Measurements from ENCODE around the gene TMEM273.

Gene TMEM273, protein sequence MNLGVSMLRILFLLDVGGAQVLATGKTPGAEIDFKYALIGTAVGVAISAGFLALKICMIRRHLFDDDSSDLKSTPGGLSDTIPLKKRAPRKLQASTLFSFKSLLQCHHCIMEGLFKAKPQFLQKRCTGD

DNA sequence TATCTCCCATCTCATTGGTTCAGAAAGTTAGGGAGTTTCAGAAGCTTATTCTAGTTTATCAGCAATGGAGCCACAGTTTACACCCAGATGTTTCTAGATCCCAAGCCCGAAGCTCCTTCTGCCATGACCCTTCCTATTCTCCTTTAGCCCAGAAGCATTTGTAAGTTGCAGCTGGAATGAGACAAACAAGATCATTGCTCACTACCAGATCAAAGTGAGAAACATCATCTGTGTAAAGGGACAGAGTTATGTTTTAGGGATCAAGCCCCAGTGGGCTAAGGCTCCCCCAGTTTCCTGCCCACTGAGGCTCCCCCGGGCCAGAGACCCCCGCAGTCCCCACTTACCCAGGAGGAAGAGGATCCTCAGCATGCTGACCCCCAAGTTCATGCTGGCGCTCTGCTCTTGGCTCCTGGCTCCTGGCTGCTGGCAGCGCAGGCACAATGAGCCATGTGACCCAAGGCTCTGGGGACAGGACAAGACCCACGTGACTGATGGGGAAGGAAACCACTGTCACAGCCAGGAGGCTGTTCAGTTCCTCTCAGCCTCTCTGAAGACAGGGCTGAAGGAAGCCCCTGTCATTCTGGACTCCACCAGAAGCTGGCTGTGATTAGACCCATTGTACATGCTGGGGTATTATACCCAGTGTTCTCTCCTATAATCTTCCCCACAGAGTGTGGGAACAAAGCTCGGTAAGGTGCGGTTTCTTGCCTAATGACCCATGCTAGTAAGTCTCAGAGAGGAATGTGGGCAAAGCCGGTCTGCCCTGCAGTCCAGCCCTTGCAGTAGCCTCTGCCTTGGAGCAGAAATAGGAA is at the start of gene TMEM273:
Gene TMEM273 (minus strand): TSS at position 442 of the 812 bp plus-strand sequence. CDS start 55 bp downstream, at position 387.
- TF ChIP-seq GATA3 (IDR thresholded peaks at IDR 0.05; ENCODE audit: low read depth, low read length) = no peak
- TF ChIP-seq GATA2 (IDR thresholded peaks at IDR 0.05; ENCODE audit: low read depth, low read length) = no peak

DNA sequence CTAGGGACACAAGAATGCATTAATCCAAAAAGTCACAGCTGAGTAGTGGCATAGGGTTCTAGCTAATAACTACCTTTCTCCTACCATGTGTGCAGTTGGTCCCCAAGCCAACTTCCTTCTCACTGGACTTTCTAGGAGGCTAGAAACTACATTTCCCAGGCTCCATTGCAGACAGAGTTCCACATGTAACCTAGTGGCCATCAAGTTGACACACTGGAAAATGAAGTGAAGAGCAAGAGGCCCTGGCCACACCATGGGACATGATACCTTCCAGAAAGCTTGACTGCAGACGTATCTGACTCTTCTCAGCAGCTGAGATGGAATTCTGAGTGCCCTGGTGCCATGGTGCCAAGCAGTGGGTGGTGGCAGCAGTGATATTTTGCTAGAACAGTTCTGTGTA is 49.8 kb upstream of the TMEM273 start:
- TF ChIP-seq GATA3 (IDR thresholded peaks at IDR 0.05; ENCODE audit: low read depth, low read length) (no peak), GATA2 (IDR thresholded peaks at IDR 0.05; ENCODE audit: low read depth, low read length) (no peak)

DNA sequence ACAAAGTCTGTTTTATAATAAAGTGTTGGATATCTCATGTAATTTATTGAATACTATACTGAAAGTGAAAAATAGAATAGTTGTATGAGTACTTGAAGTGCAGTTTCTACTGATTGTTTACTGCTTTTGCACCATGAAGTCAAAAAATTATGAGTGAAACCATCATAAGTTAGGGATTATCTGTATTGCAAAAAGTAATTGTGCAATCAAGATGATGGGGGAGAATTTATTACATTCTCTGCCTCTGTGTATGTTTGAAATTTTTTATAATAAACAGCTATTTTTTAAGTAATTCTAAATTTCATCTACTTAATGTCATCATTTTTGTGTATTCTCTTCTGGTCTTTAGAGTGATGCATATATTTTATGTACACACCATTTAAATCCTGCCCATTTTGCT is 47.2 kb upstream of the TMEM273 start:
- TF ChIP-seq GATA2 (IDR thresholded peaks at IDR 0.05; ENCODE audit: low read depth, low read length) (no peak), GATA3 (IDR thresholded peaks at IDR 0.05; ENCODE audit: low read depth, low read length) (no peak)

DNA sequence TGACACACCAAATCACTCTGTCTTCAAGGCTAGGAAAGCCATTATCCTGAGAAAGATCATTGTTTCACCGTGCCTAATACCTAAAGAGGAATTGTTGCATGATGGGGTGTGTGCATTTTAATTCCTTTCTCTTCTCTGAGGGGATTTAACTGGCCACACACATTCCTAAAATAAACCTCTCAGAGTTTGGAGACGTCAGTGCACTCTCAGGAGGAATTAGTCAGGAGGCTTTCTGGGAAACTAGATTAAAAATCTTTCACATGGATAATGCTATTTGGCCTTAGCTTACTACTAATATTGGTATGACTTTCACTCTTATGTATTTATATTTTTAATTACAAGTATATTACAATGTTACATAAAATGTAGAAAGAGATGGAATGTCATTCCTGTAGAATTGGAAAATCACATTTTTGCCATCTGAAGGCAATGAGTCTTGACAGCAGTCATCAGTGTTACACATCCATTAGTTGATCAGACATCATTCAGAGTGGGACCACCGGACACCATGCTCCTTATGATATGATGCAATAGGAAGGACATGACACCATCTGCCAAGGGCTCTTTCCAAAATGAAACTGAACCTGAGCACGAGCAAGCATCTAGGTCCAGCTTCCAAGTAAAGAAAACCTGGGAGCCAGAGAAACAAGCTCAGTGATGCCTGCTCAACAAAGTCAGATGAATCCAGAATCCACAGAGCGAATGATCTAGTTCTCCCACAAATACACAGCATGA is 43.1 kb upstream of the TMEM273 start:
- TF ChIP-seq GATA3 (IDR thresholded peaks at IDR 0.05; ENCODE audit: low read depth, low read length) (no peak), GATA2 (IDR thresholded peaks at IDR 0.05; ENCODE audit: low read depth, low read length) (no peak)

DNA sequence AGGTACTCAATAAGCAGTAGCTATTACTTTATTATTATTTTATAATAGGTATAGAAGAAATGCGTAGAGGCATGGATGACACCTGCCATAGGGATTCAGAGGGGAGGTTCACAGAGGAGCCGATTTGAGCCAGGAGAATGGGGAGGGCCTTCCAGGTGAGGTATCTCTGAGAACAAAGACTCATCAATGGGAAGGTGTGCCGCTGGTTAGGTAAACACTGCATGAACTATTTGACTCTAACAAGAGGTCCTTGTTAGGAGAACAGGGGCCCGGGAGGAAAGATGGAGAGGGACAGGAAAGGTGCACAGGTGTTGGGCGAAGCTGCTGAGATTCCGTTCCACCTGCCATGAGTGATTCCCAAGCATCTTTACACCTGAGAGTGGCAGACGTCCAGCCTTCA is 41.8 kb upstream of the TMEM273 start:
- no peak for TF ChIP-seq GATA2 (IDR thresholded peaks at IDR 0.05; ENCODE audit: low read depth, low read length)
- no peak for TF ChIP-seq GATA3 (IDR thresholded peaks at IDR 0.05; ENCODE audit: low read depth, low read length)

DNA sequence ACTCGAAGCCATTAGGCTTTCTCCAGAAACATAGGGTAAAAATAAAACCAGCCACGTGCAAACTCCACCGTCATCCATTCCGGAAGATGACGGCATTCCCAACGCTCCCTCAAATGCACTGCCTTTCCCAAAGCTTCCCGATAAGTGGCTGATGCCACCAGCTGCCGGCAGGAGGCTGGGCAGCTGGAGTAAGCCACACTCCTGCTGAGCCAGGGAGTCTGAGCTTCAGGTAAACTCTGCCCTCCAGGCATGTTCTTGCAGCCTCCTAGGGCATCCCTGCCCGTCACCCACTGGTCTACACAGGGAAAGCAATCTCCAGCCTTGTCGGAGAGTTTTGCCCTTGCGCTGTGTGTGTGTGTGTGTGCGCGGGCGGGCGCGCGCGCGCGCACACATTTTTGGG is 40.5 kb upstream of the TMEM273 start:
- TF ChIP-seq GATA3 (IDR thresholded peaks at IDR 0.05; ENCODE audit: low read depth, low read length) (no peak), GATA2 (IDR thresholded peaks at IDR 0.05; ENCODE audit: low read depth, low read length) (no peak)

DNA sequence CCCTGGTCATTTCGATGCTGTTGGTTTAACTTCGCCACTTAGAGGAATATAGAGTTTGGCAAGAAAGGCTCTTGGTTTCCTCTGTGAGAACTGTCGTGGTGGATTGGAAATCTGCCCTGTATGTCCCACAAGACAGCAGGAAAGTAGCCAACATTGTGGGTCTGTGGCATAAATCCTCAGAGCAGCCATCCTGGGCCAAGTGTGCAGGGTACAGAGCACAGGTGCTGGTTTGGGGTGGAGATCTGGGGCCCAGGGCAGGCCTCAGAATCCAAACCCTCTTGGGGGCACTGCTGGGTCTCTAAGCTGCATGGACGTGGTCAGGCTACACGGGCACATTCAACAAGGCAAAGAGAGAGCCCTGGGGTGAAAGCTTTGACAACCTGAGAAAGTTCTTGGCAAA is 39.2 kb upstream of the TMEM273 start:
- TF ChIP-seq GATA2 (IDR thresholded peaks at IDR 0.05; ENCODE audit: low read depth, low read length) (no peak), GATA3 (IDR thresholded peaks at IDR 0.05; ENCODE audit: low read depth, low read length) (no peak)

DNA sequence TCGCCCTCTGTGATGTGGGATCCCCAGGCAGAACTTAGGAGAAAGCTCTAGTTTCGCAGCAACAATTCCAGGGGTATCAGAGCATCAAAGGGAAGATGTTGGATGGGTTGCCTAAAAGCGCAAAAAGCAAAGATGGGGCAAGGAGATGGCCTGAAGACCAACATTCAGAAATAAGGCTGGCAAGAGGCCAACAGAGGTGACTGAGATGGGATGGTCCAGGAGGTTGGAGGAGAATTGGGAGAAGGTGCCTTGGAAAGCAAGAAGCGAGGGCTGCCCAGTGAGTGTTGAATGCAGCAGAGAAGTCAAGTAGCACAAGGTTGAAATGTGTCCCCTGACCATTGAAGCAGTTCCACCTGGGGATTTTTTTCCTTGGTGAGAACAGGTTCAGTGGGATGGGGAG is 38.4 kb upstream of the TMEM273 start:
- no peak for TF ChIP-seq GATA3 (IDR thresholded peaks at IDR 0.05; ENCODE audit: low read depth, low read length)
- TF ChIP-seq GATA2 (IDR thresholded peaks at IDR 0.05; ENCODE audit: low read depth, low read length) = no peak

DNA sequence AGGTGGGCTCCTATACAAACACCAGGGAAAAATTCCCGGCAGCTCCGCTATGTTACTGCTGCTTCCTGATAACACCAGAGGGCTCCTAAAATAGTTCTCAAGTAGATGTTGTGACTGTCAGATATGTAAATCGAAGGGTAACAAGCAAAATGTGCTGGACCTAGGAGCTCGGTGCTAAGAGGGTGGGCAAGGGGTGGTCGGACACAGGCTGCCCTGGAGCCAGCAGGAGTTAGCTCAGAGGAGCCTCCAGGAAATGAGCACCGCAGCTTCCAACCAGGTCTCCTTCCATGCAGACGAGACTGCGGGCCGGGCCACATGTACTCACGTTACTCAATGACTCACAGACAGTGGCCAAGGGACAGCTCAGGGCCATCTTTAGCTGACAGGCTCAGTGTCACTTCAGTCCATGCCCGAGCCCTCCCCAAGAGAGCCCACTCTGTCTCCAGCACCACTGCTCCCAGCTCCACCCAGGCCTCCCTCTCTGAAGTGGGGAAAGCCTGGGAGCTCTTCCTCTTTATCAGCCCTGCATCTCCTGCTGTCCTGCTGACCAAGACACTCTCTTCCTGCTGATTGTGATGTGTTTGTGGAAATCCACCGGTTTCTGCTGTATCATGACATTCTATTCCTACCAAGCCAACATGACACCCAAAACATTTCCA is 37.2 kb upstream of the TMEM273 start:
- TF ChIP-seq GATA2 (IDR thresholded peaks at IDR 0.05; ENCODE audit: low read depth, low read length) (no peak), GATA3 (IDR thresholded peaks at IDR 0.05; ENCODE audit: low read depth, low read length) (no peak)

DNA sequence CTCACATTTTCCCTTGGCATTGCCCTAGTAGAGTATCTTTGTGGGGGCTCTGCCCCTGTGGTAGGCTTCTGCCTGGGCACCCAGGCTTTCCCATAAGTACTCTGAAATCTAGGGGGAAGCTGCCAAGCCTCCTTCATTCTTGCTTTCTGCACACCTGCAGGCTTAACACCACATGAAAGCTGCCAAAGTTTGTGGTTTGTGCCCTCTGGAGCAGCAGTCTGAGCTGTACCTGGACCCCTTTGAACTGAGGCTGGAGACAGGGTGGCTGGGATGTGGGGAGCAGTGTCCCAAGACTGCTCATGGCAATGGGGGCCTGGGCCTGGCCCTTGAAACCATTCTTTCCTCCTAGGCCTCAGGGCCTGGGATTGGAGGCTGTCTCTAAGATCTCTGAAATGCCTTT is 35.0 kb upstream of the TMEM273 start:
- no peak for TF ChIP-seq GATA3 (IDR thresholded peaks at IDR 0.05; ENCODE audit: low read depth, low read length)
- no peak for TF ChIP-seq GATA2 (IDR thresholded peaks at IDR 0.05; ENCODE audit: low read depth, low read length)

DNA sequence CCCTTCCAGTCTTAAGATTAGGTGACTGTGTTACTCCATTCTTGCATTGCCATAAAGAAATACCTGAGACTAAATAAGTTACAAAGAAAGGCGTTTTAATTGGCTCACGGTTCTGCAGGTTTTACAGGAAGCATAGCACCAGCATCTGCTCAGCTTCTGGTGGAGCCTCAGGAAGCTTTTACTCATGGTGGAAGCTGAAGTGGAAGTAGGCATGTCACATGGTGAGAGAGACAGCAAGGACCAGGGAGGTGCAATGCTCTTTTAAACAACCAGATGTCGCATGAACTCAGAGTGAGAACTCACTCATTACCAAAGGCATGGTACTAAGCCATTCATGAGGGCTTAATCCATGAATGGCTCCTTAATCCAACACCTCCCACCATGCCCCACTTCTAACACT is 34.0 kb upstream of the TMEM273 start:
- TF ChIP-seq GATA2 (IDR thresholded peaks at IDR 0.05; ENCODE audit: low read depth, low read length) (no peak), GATA3 (IDR thresholded peaks at IDR 0.05; ENCODE audit: low read depth, low read length) (no peak)

DNA sequence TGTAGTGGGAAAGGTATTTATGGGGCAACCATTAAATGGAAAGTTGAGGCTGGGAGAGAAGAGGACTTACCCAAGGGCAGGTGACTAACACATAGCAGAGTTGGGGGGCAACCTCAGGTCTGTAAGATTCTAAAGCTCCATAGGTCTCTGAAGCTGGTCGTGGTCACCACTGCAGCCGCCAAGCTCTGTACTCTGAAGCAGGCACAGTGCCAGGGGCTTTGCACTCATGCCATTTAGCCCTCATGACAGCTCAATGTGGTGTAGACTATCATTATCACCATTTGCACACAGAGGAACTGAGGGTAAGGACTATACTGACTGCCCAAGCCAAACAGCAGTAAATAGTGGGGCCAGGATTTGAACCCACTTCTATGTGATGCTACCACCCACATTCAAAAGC is 32.5 kb upstream of the TMEM273 start:
- TF ChIP-seq GATA2 (IDR thresholded peaks at IDR 0.05; ENCODE audit: low read depth, low read length) = no peak
- no peak for TF ChIP-seq GATA3 (IDR thresholded peaks at IDR 0.05; ENCODE audit: low read depth, low read length)

DNA sequence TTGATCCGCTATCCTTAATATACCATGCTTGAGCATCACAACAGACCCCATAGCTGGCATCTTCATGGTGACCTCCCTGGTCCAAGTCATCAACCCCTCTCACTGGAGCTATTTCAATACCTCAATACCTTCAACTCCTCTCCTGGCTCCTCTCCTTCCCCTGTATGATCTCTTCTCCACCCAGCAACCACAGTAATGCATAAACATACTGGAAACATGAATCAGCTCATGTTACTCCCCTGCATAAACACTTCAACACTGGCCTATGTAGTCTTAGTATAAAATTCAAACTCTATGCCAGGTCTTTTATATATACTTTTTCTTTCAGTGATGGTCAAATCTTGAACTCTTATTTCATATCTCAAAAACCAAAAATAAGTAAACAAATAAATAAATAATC is 31.8 kb upstream of the TMEM273 start:
- TF ChIP-seq GATA2 (IDR thresholded peaks at IDR 0.05; ENCODE audit: low read depth, low read length) (no peak), GATA3 (IDR thresholded peaks at IDR 0.05; ENCODE audit: low read depth, low read length) (no peak)

DNA sequence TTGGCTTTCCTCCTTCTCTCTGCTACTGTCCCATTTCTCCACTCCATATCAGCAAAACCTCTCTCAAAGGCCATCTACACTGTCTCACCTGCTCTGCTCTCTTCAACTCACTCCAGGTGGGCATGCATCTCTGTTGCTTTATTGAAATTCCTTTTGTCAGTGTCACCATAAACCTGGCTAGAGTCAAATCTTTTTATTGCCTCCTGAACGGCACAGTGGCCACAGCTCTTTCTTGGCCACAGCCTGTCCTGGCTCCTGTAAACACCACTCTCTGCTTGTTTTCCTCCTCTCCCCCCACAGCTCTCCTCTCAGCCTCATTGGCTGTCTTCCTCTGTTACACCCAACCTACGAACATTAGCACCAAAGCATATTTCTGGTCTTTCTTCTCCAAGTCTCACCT is 31.1 kb upstream of the TMEM273 start:
- TF ChIP-seq GATA3 (IDR thresholded peaks at IDR 0.05; ENCODE audit: low read depth, low read length) (no peak), GATA2 (IDR thresholded peaks at IDR 0.05; ENCODE audit: low read depth, low read length) (no peak)

Measured in SH-SY5Y (cell line).